Measurements from ENCODE around the gene ANHX.
"Not testable (repeated sequence)": the region's sequence is repeated elsewhere in the genome, so short reads cannot be mapped to it uniquely, and the experiment has no call there.

The ANHX gene

GRCh38 chr12:133235401-133236112 lies at the start of gene ANHX:
Gene ANHX, minus strand, starts transcription at chr12:133235877. Its CDS starts 1,521 bp downstream, at chr12:133234356.
- DNase-seq (ENCODE audit: low read depth, low spot score) = no peak

- DNase-seq (ENCODE audit: low read depth, low spot score) = not testable (repeated sequence)
These were observed 29.0 kb upstream of the ANHX start for GRCh38 chr12:133264668-133265067.

- no peak for DNase-seq (ENCODE audit: low read depth, low spot score)
These were observed 28.5 kb upstream of the ANHX start for GRCh38 chr12:133264173-133264572.

- DNase-seq (ENCODE audit: low read depth, low spot score) = no peak
These were observed 20.6 kb upstream of the ANHX start for GRCh38 chr12:133256321-133256720.

- DNase-seq (ENCODE audit: low read depth, low spot score) = not testable (repeated sequence)
These were observed 20.2 kb upstream of the ANHX start for GRCh38 chr12:133255833-133256232.

GRCh38 chr12:133251732-133252131 lies 16.1 kb upstream of the ANHX start:
- no peak for DNase-seq (ENCODE audit: low read depth, low spot score)

- DNase-seq (ENCODE audit: low read depth, low spot score) = no peak
These were observed 879 bp upstream of the ANHX start for GRCh38 chr12:133236556-133236955.

- no peak for DNase-seq (ENCODE audit: low read depth, low spot score)
These were observed 467 bp upstream of the ANHX start for GRCh38 chr12:133236144-133236543.

GRCh38 chr12:133234971-133235370 lies 706 bp downstream of the ANHX start:
- DNase-seq (ENCODE audit: low read depth, low spot score) = no peak

- DNase-seq (ENCODE audit: low read depth, low spot score) = no peak
These were observed 1.6 kb downstream of the ANHX start for GRCh38 chr12:133233993-133234564.

- DNase-seq (ENCODE audit: low read depth, low spot score) = no peak
These were observed 2.7 kb downstream of the ANHX start for GRCh38 chr12:133233006-133233405.

- no peak for DNase-seq (ENCODE audit: low read depth, low spot score)
These were observed 4.7 kb downstream of the ANHX start for GRCh38 chr12:133231001-133231400.

- no peak for DNase-seq (ENCODE audit: low read depth, low spot score)
These were observed 8.3 kb downstream of the ANHX start for GRCh38 chr12:133227281-133227852.

- no peak for DNase-seq (ENCODE audit: low read depth, low spot score)
These were observed 9.0 kb downstream of the ANHX start for GRCh38 chr12:133226690-133227089.

GRCh38 chr12:133225527-133225926 lies 10.2 kb downstream of the ANHX start:
- no peak for DNase-seq (ENCODE audit: low read depth, low spot score)

GRCh38 chr12:133222211-133222610 lies 13.5 kb downstream of the ANHX start:
- no peak for DNase-seq (ENCODE audit: low read depth, low spot score)

- DNase-seq (ENCODE audit: low read depth, low spot score) = no peak
These were observed 14.4 kb downstream of the ANHX start for GRCh38 chr12:133221241-133221640.

- no peak for DNase-seq (ENCODE audit: low read depth, low spot score)
These were observed 15.2 kb downstream of the ANHX start for GRCh38 chr12:133220521-133220920.

- DNase-seq (ENCODE audit: low read depth, low spot score) = no peak
These were observed 18.5 kb downstream of the ANHX start for GRCh38 chr12:133217219-133217618.

GRCh38 chr12:133215724-133216123 lies 20.0 kb downstream of the ANHX start:
- no peak for DNase-seq (ENCODE audit: low read depth, low spot score)

GRCh38 chr12:133206390-133206789 lies 29.3 kb downstream of the ANHX start:
- no peak for DNase-seq (ENCODE audit: low read depth, low spot score)

- no peak for DNase-seq (ENCODE audit: low read depth, low spot score)
These were observed 31.4 kb downstream of the ANHX start for GRCh38 chr12:133204264-133204603.
